GM19239 (cell line): ENCODE measurements around the gene CABLES2.

Experiments
- DNase-seq: peaks from one replicate; pipeline ENCODE4 v3.0.0; 2011; ENCODE audit warnings: low spot score; ENCODE audit not compliant: insufficient read length
- FAIRE-seq: peaks from 2 replicates; lab custom pipeline; 2011; peaks lifted over from hg19 to GRCh38; lab: Jason Lieb, UNC

CABLES2 gene

DNA sequence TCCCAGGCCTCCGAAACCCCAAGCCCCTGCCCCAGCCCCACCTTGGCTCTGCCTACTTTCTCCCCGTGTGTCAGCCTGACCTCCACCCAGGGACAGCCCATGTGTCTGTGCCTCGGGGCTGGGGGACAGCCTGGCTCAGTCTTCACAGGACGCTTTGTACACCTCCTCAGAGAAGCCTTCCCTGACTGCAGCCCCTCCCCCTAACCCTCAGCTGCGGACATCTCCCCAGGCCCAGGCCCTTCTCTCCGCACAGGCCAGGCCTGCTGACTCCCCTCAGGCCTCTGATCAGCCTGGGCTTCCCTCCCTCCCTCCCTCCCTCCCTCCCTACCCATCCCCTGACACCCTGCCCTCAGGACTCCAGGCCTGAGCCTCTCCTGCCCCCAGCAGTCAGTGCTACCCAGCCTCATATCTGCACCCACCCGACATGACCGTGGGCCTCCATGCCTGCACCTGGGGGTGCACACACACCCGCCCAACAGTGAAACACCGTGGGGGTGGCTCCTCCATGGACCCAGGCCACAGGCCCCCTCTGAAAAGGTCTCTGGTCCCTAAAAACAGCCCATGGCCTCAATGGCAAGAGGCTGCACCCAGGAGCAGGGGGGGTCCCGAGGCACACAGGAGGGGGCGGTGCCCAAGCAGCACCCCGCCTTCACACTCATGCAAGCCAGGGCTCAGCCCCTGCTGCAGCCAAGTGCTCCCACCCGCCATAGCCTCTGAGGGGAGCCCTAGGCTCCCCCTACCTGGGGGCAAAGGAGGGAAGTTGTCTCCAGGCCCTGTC, 52.9 kb downstream of the CABLES2 start:
- FAIRE-seq (no peak), DNase-seq (no peak)

- no peak for DNase-seq
- FAIRE-seq = no peak
These were observed 53.6 kb downstream of the CABLES2 start for GRCh38 chr20:62353289-62354030.

DNA sequence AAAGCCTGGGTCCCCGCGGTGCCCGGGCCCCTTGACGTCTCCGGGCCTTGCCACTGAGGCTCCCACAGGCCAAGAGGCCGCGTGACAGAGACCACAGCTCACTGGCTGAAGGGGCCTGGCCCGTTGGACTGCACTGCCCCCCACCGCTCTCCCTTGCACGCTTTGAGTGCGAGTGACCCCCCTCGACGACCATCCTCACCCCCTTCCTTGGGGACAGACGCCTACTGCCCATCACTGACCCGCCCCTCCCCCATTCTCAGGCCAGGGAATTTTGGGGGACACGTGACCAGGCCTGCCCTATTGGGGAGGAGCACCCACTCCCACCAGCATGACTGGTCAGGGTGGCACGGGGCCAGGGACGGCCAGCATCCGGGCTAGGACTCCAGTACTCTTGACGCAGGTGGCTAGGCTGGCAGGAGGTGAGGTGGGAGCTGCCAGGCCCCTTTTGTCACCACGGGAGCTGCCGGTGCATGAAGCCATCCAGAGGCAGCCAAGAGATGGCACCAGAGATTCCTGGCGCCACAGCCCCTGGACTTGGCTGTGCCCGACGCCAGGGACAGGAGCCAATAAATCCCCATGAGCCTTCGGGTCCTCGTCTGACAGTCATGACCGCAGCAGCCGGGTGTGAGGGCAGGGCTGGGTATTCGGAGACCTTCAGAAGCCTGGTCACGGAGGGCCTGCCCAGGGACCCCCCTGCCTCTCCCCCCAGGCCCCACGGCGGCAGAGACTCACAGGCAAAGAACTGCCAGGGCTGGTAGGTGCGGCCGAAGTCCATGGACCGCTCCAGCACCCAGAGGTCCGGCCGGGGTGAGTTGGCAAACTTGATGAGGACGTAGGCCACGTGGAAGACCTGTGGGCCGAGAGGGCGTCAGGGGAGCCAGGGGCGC, 54.4 kb downstream of the CABLES2 start:
- no peak for DNase-seq
- FAIRE-seq = no peak

DNA sequence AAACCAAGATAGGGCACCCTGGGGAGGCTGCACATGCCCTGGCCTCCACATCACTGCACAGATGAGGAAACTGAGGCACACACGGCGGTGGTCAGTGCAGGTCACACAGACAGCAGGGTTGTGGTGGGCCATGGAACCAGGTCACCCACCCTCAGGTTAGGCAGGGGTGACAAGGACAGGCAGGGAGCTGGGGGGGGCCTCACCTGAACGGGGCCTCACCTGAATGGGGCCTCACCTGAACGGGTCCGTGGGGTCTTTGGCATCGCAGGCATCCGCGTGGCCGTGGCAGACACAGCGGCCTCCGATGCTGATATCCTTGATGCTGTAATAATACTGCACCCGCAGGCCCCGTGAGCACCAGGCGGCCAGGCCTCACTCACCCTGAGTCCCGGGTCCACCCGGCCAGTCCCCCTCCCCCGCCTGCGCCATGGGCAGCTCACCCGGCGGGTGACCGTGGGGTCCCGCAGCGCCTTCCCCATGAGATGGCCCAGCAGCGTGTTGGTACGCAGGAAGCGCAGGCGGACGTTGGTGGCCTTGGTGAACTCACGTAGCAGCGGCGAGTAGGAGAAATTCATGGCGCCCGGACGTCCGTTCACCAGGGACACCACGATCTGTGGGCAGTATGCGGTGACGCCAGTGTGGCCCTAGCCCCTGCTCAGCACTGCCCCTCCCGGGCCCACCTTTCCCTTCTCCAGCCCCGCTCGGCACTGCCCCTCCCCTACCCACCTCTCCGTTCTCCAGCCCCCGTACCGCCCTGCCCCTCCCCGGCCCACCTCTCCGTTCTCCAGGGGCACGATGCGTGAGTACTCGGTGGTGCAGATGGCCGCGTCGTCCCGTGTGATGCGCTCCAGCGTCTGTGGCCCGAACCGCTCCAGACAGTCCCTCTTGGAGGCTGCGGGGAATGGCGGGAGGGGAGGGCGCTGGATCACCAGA, 55.4 kb downstream of the CABLES2 start:
- no peak for FAIRE-seq
- DNase-seq = no peak

DNA sequence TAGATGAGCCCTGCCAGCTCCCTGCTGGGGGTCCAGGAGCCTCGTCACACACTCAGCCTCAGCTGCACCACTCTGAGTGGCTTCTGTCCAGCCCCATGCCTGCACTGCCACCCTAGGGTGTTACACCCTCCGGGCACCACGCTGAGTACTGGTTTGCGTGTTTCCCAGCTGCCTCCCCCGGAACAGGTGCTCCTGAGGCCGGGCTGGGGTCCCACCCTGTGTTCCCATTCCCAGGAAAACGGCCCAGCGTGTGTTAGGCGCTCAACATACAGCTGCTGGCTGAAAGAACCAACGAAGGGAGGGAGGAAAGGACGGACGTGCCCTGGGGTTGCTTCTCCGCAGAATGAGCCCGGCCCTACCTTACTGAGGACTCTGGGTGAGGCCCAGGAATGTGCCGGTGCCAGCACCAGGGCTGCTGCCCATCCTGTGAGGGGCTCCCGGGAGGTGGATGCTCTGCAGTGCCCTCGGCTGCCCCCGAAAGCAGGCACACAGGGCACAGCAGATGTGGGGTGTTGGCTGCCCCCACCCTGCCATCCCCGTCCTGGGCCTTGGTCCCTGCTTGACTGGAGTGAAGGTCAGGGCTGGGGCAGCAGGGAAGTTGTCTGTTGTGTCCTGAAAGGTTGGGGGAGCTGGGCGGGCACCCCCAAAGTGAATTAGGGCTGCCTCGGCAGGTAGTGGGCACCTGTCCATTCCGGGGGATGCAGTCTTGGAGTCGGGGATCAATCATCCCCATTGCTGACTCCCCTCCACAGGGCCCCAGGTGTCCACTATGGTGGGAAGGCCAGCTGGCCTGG, 56.3 kb downstream of the CABLES2 start:
- DNase-seq (no peak), FAIRE-seq (no peak)

DNA sequence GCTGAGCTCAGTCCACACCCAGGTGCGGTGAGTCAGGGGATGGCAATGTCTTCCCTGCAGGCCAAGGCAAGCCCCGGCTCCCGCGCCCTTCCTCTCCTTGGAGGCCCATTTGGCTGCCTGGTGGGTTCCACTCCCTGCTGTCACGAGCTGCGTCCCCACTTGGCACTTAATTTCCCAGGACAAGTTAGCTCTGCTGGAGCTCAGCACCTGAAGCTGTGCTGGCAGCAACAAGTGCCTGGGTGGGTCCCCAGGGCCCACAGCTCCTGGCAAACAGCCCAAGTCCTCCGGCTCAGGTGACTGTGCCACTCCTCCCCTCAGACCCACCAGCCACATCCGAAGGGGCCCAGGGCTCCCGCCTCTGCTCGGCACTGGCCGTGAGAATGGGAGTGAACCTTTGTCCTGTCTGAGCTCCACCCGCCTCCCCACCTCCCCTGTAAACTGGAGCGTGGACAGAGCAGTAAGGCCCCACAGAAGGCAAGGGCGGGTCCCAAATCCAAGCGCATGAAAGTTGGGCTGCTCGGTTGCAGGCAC, 56.9 kb downstream of the CABLES2 start:
- FAIRE-seq (no peak), DNase-seq (no peak)

GRCh38 chr20:62349556-62350097, 57.5 kb downstream of the CABLES2 start:
- DNase-seq (no peak), FAIRE-seq (no peak)

DNA sequence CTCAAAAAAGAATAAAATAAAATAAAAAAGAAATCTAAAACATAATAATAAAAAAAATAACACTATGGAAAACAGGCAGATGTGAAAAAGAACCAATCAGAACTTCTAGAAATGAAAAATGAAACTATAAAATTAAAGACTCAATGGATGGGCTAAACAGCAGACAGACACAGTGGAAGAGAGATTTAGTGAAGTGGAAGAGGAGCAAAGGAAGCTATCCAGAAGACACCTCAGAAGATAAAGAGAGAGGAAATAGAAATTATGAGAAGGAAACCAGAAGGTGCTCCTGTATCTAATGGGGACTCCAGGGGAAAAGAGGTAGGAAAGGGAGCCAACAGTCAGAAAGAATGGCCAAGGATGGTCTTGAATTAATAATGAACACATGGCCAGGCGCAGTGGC, 58.5 kb downstream of the CABLES2 start:
- FAIRE-seq = no peak
- no peak for DNase-seq

- FAIRE-seq (no peak), DNase-seq (no peak)
These were observed 59.6 kb downstream of the CABLES2 start for GRCh38 chr20:62347445-62347844.

- DNase-seq = no peak
- no peak for FAIRE-seq
These were observed 60.0 kb downstream of the CABLES2 start for GRCh38 chr20:62347151-62347404.

DNA sequence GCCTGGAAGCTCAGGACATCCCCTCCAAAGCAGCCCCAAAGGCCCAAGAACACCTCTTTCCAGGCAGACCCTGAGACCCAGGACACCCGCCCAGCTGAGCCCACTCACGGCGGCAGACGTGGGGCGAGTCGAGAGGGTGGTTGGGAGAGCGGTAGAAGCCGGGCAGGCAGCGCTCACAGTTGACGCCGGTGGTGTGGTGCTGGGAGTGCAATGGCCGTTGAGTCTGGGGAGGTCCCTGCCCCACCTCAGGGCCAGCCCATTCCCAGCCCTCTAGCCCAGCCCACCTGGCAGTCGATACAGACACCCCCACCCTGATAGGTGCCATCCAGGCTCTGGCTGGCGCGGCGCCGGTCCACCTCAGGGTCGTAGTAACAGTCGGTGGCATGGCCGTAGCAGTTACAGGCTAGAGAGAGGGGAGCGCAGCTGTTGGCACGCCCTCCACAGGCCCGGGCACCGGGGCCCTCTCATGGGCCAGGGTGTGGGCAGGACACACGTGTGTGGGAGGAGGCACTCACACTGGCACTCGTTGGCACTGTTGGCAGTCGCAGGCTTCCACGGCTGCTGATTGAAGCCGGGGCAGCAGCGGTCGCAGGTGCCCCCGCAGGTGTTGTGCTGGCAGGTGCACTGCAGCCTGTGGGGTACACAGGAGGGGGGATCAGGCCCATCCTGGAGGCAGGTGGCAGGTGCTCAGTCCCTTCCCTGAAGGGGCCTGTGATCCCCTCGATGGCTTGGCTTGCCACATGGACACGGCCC, 60.5 kb downstream of the CABLES2 start:
- no peak for FAIRE-seq
- no peak for DNase-seq

DNA sequence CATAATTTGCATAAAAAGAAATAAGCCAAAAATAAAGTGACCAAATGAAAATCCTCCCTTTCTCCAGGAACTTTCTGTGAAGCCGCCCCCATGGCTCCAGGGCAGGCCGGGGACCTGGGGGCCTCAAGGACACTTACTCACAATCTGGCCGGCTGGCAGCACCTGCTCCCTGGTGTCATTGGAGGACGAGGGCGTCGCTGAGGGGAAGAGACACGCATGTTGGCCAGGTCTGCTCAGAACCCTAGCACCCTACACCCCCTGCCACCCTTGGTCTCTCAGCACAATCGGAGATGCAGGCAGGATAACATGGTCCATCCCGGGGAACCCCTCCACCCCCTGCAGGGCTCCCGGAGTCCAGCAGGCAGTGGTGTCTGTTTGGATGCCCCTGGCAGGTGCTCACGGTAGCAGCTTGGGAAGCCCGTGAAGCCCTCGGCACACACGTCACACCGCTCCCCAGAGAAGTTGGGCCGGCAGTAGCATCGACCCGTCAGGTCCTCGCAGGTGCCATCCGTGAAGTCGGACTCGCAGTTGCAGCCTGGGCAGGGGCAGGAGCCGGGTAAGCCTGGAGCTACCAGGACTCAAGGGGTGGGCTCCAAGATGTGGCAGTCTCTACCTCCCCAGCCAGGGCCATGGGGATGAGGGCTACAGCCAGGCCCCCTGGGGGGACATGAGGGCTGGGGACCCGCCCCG, 61.3 kb downstream of the CABLES2 start:
- no peak for FAIRE-seq
- DNase-seq = no peak

- DNase-seq = no peak
- FAIRE-seq = no peak
These were observed 62.3 kb downstream of the CABLES2 start for GRCh38 chr20:62344782-62345181.

DNA sequence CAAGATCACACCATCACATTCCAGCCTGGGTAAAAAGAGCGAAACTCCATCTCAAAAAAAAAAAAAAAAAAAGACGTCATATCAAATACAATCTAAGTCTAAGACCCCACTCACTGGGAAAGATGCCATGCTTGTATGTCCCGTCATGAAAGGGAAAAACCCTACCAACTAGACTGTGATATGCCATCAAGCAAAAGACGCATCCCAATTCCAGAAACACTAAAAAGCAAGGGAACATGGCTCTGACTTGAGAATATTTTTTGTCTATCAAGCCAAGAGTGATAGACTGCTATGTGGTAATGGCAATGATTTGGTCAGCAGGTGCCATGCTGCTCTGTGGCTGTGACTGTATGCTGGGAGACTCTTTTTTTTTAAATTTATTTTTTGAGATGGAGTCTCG, 63.0 kb downstream of the CABLES2 start:
- FAIRE-seq (no peak), DNase-seq (no peak)

DNA sequence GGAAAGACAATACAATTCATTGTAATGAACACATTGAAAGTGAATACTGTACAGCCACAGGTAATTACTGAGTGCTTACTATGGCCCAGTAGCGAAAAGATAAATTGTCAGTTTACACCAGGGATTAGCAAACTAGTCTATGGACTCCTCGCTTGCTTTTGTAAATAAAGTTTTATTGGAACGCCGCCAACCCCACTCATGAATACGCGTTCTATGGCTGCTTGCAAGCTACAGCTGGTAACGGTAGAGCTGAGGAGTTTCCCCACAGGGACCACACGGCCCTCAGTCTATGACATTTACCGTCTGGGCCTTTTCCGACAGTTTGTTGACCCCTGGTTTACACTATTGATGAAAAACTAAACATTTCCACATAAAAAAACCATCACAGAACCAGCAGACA, 64.2 kb downstream of the CABLES2 start:
- DNase-seq (no peak), FAIRE-seq (no peak)

DNA sequence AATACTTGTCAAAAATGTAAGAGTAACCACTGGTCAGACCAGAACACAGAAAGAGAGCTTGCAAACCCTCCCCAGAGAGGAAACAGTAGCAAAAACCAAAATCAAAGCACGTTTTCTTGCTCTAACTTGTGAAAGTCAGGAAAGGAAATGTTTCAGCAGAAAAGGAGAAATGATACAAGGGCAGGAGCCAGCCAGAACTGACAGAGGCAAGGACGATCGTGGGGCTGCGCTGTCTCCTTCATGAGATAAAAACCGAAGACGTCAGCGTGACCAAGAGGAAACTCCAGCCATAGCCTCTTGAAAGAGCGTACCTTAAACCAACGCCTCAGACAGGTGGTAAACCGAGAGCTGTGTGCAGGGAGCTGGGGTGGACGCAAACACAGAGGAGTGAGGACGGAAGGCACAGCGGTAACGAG, 67.4 kb downstream of the CABLES2 start:
- FAIRE-seq (peak; percentile 97), DNase-seq (peak; percentile 77)
